HG03457 (cell line): ENCODE data around the gene CLCN1.

ENCODE experiments used
- ATAC-seq: cut with Tn5 transposase; IDR thresholded peaks from one replicate; pipeline ENCODE4 v1.9.1; 2021; ENCODE audit warnings: moderate number of reproducible peaks; ENCODE audit not compliant: unreplicated experiment

The CLCN1 gene

GRCh38 chr7:143395187-143396149, 79.6 kb downstream of the CLCN1 start:
- ATAC-seq: no peak

- ATAC-seq: no peak
Measured at GRCh38 chr7:143396182-143396581, 80.3 kb downstream of the CLCN1 start.

- ATAC-seq: no peak
Measured at GRCh38 chr7:143396625-143397556, 81.0 kb downstream of the CLCN1 start.

GRCh38 chr7:143397710-143398530, 82.0 kb downstream of the CLCN1 start:
- no peak for ATAC-seq

DNA sequence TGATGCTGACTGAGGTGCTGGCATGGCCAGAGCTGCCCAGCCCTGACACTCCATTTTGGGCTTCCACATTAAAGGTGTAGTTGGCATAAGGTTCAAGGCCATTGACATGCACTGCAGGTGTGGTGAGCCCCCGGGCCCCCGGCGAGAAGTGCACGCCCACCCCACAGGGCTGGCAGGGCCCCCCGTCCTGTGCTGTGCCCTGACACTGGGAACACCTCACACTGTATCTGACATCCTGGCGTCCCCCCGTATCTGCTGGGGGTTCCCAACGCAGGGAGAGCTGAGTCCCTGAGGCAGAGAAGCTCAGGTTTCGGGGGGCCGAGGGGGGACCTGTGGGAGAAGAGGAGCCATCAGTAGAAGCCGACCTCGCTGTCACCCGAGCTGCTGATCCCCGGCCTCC, 82.7 kb downstream of the CLCN1 start:
- no peak for ATAC-seq

DNA sequence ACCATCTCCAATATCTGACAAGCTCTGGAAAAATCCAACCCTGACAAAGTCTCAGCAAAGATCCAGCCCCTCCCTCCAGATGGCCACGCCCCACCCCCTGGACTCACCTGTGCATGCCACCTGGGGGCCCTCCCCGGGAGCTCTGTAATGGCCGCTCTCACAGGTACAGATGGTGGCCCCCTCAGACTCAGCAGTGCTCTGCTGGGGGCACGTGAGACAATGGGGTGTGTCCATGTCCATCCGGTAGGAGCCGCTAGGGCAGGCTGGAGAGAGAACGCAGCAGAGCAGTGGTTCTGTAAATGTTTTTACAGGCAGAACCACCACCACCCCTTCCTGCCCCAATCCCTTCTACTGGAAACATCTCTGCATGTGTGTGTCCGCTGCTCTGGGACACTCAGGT, 83.2 kb downstream of the CLCN1 start:
- ATAC-seq: no peak

DNA sequence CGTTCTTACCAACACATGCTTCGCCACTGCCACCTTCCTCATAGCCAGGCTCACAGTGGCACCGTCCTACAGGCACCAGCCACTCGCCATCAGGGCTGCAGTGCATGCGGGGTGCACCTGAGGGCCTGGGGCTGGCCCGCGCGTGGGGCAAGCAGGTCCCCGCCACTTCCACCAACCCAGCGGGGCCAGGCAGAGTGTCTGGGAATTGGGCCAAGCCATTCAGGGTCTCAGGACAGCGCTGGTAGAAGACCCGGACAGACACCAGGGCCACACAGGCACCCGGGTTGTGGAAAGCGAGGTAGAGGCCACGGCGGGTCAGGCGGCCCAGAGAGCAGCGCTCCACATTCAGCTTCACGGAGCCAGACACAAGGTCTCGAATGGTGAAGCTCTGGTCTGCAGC, 83.7 kb downstream of the CLCN1 start:
- ATAC-seq: no peak

- ATAC-seq: no peak
Measured at GRCh38 chr7:143401265-143401664, 85.4 kb downstream of the CLCN1 start.
